ENCODE measurements around the gene ZIC4. TPM values are rescaled to one million over a fixed set of nuclear protein-coding genes. Genes with fewer than 3 reads are reported as not detected.

ZIC4 gene
- total and polyA plus RNA-seq, 3 donors from 2014 or later: 0.06 to 0.55 (median 0.31) TPM

DNA sequence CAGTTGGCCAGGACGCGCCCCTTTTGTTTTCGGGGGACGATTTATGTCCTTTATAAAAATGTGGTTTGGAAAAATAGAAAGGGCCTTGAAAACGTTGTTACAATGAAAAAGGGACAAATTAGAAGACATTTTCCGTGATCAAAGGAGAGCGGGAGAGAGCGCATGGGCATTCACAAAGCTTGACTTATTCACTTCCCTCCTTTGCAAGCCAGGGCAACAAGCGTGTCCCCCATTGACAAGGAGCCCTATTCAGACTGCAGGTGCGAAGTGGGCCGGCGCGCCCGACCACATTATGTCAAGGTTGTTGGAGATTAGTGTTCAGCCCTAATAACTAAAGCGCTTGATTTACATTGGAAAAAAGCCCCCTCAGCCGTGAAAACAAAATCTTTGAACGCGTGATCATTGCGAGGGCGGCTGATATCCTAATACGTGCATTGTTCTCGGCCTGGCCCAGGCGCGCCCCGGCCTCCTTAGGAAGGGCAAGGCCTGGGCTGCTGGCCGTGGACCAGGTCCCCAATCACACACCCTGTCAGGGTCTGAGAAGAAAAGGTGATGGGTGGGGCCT, 25.9 kb downstream of the ZIC4 start:
- Histone ChIP-seq H3K9me3 (no peaks in the 10 kb centered on the region), H3K4me1 (no peaks in the 10 kb centered on the region), H3K36me3 (ENCODE audit: low read depth, missing control alignments) (no peaks in the 10 kb centered on the region), H3K4me3 (no peak overlapping the region), H3K27ac (no peak overlapping the region), H3K27me3 (no peaks in the 10 kb centered on the region)
- 5 to 6% methylated on average over 23 to 26 of the region's 26 CpGs for WGBS, 2 donors
- intact Hi-C loops (cut with DNase I; ENCODE audit: low total_unique reads): no loop called here
- TF ChIP-seq POLR2A (IDR thresholded peaks at IDR 0.05): no peak
- TF ChIP-seq, protein P1, sequence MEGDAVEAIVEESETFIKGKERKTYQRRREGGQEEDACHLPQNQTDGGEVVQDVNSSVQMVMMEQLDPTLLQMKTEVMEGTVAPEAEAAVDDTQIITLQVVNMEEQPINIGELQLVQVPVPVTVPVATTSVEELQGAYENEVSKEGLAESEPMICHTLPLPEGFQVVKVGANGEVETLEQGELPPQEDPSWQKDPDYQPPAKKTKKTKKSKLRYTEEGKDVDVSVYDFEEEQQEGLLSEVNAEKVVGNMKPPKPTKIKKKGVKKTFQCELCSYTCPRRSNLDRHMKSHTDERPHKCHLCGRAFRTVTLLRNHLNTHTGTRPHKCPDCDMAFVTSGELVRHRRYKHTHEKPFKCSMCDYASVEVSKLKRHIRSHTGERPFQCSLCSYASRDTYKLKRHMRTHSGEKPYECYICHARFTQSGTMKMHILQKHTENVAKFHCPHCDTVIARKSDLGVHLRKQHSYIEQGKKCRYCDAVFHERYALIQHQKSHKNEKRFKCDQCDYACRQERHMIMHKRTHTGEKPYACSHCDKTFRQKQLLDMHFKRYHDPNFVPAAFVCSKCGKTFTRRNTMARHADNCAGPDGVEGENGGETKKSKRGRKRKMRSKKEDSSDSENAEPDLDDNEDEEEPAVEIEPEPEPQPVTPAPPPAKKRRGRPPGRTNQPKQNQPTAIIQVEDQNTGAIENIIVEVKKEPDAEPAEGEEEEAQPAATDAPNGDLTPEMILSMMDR (IDR thresholded peaks at IDR 0.05): no peak
- DNase-seq: no peak

GRCh38 chr3:147379651-147380050, 26.7 kb downstream of the ZIC4 start:
- Histone ChIP-seq H3K27me3 (no peaks in the 10 kb centered on the region), H3K4me1 (no peaks in the 10 kb centered on the region), H3K27ac (no peak overlapping the region), H3K4me3 (no peak overlapping the region), H3K9me3 (no peaks in the 10 kb centered on the region), H3K36me3 (ENCODE audit: low read depth, missing control alignments) (no peaks in the 10 kb centered on the region)
- intact Hi-C loops (cut with DNase I; ENCODE audit: low total_unique reads): no loop called here
- WGBS, 2 donors: 7 to 12% methylated on average over 10 of the region's 10 CpGs
- no peak for DNase-seq
- TF ChIP-seq POLR2A (IDR thresholded peaks at IDR 0.05): no peak
- TF ChIP-seq, protein P1 (IDR thresholded peaks at IDR 0.05): no peak

GRCh38 chr3:147377412-147378367, 28.7 kb downstream of the ZIC4 start:
- 5 to 8% methylated on average over 30 of the region's 30 CpGs for WGBS, 2 donors

DNA sequence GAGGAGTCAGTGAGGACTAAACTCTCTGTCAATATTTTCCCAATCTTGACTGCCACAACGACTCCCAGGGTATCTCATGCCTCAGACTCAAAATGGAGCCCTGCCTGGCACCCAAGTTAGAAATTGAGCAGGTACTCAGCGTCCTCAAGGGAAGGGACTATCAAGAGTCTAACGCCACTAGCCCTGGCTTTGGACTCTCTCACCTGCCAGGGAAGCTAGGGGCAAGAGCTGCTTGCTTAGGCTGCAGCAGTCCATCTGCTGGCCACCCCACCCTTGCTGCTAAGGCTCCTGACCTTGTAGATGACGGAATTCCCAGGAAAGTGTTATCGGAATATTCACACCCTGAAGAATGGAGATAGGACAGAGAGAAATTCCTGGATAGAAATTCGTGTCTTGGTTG, 33.0 kb downstream of the ZIC4 start:
- H3K4me3 ChIP-seq: no peak overlapping the region
- H3K9me3 ChIP-seq: no peaks in the 10 kb centered on the region
- intact Hi-C loops (cut with DNase I; ENCODE audit: low total_unique reads): no loop called here
- 2 to 4% methylated on average over 6 of the region's 6 CpGs for WGBS, 2 donors
- no peaks in the 10 kb centered on the region for H3K27me3 ChIP-seq
- no peaks in the 10 kb centered on the region for H3K36me3 ChIP-seq (ENCODE audit: low read depth, missing control alignments)
- no peaks in the 10 kb centered on the region for H3K4me1 ChIP-seq
- TF ChIP-seq, protein P1 (IDR thresholded peaks at IDR 0.05): no peak
- H3K27ac ChIP-seq: no peak overlapping the region
- no peak for DNase-seq

More at GRCh38 chr3:147377412-147378367, 28.7 kb downstream of the ZIC4 start:
- H3K9me3 ChIP-seq: no peaks in the 10 kb centered on the region
- intact Hi-C loops (cut with DNase I; ENCODE audit: low total_unique reads): no loop called here
- DNase-seq: no peak
- peak overlapping the region; percentile 0 to 9 for H3K4me3 ChIP-seq
- no peak overlapping the region for H3K27ac ChIP-seq
- no peaks in the 10 kb centered on the region for H3K36me3 ChIP-seq (ENCODE audit: low read depth, missing control alignments)
- no peaks in the 10 kb centered on the region for H3K27me3 ChIP-seq
- TF ChIP-seq POLR2A (IDR thresholded peaks at IDR 0.05): no peak
- TF ChIP-seq, protein P1 (IDR thresholded peaks at IDR 0.05): no peak
- no peaks in the 10 kb centered on the region for H3K4me1 ChIP-seq
